ENCODE data around the gene TBC1D8. TPM values are rescaled to one million over a fixed set of nuclear protein-coding genes. Genes with fewer than 3 reads are reported as not detected.
A peak's percentile ranks its signal among the peaks of the same experiment; 100 is the strongest.

Gene TBC1D8
- total RNA-seq, 1 donor from 2014 or later = 19.9 TPM

GRCh38 chr2:101037161-101037755 lies 113.9 kb downstream of the TBC1D8 start:
- ATAC-seq (no peak), DNase-seq (no peak)
- Histone ChIP-seq H3K36me3 (peaks cover 45% of the 10 kb centered on the region), H3K4me3 (no peak overlapping the region), H3K27ac (no peak overlapping the region), H3K4me1 (no peaks in the 10 kb centered on the region), H3K9me3 (no peaks in the 10 kb centered on the region), H3K27me3 (no peaks in the 10 kb centered on the region)
- TF ChIP-seq CTCF (IDR thresholded peaks at IDR 0.05) = no peak
- intact Hi-C loops (cut with DNase I) = no loop called here

- intact Hi-C loops (cut with DNase I) = no loop called here
- no peak overlapping the region for H3K27ac ChIP-seq
- no peaks in the 10 kb centered on the region for H3K27me3 ChIP-seq
- no peak overlapping the region for H3K4me3 ChIP-seq
- TF ChIP-seq CTCF (IDR thresholded peaks at IDR 0.05) = peak; percentile 58
- H3K9me3 ChIP-seq = no peaks in the 10 kb centered on the region
- peaks cover 45% of the 10 kb centered on the region for H3K36me3 ChIP-seq
- DNase-seq (no peak), ATAC-seq (no peak)
- H3K4me1 ChIP-seq = no peaks in the 10 kb centered on the region
Observed at GRCh38 chr2:101036562-101036961, 114.6 kb downstream of the TBC1D8 start.

GRCh38 chr2:101032084-101032776 lies 119.0 kb downstream of the TBC1D8 start:
- Histone ChIP-seq H3K27ac (no peak overlapping the region), H3K9me3 (no peaks in the 10 kb centered on the region), H3K4me1 (no peaks in the 10 kb centered on the region), H3K27me3 (no peaks in the 10 kb centered on the region), H3K36me3 (peaks cover 29% of the 10 kb centered on the region), H3K4me3 (no peak overlapping the region)
- ATAC-seq (peak; percentile 17), DNase-seq (no peak)
- intact Hi-C loops (cut with DNase I) = no loop called here
- TF ChIP-seq CTCF (IDR thresholded peaks at IDR 0.05) = no peak

GRCh38 chr2:101030866-101031554 lies 120.2 kb downstream of the TBC1D8 start:
- DNase-seq (no peak), ATAC-seq (peak; percentile 47)
- TF ChIP-seq CTCF (IDR thresholded peaks at IDR 0.05) = no peak
- H3K4me1 ChIP-seq = no peaks in the 10 kb centered on the region
- H3K36me3 ChIP-seq = peaks cover 38% of the 10 kb centered on the region
- intact Hi-C loops (cut with DNase I) = no loop called here
- no peak overlapping the region for H3K27ac ChIP-seq
- H3K9me3 ChIP-seq = no peaks in the 10 kb centered on the region
- H3K27me3 ChIP-seq = no peaks in the 10 kb centered on the region
- no peak overlapping the region for H3K4me3 ChIP-seq

GRCh38 chr2:101027852-101028251 lies 123.3 kb downstream of the TBC1D8 start:
- H3K4me1 ChIP-seq = no peaks in the 10 kb centered on the region
- no peak for TF ChIP-seq CTCF (IDR thresholded peaks at IDR 0.05)
- ATAC-seq (no peak), DNase-seq (no peak)
- peaks cover 28% of the 10 kb centered on the region for H3K36me3 ChIP-seq
- H3K27me3 ChIP-seq = no peaks in the 10 kb centered on the region
- intact Hi-C loops (cut with DNase I) = no loop called here
- H3K4me3 ChIP-seq = no peak overlapping the region
- no peak overlapping the region for H3K27ac ChIP-seq
- H3K9me3 ChIP-seq = no peaks in the 10 kb centered on the region
